ENCODE data around the gene GTF3C5.
"Not testable (repeated sequence)": the region's sequence is repeated elsewhere in the genome, so short reads cannot be mapped to it uniquely, and the experiment has no call there.

GRCh38 chr9:133061019-133061763 lies 30.4 kb downstream of the GTF3C5 start:
- TF ChIP-seq CTCF (IDR thresholded peaks at IDR 0.05; ENCODE audit: insufficient read depth, low read length, poor library complexity, severe bottlenecking); EZH2phosphoT487 (conservative IDR thresholded peaks at IDR 0.05; ENCODE audit: low read length): not testable (repeated sequence)

Measured in SU-DHL-6 (cell line).